OCI-LY1 (cell line): ENCODE results near the gene QRFPR.

Source experiments
- H2AFZ ChIP-seq: fragments of 200-600 bp; sonication (generic), shearing (Covaris generic); 2 replicates; pipeline ENCODE4 v1.6.0; 2014; ENCODE audit warnings: antibody characterized with exemption, mild to moderate bottlenecking, low read length
- H3F3A ChIP-seq: fragments of 200-600 bp; sonication (generic), shearing (Covaris generic); 2 replicates; pipeline ENCODE4 v1.6.0; 2014; ENCODE audit warnings: mild to moderate bottlenecking, antibody characterized with exemption, low read length, moderate library complexity; ENCODE audit not compliant: insufficient read depth
- H3K27ac ChIP-seq: fragments of 200-600 bp; sonication (generic); 2 replicates; pipeline ENCODE4 v1.5.1; 2014; ENCODE audit warnings: low read length, mixed run types, mild to moderate bottlenecking, low read depth; ENCODE audit not compliant: poor library complexity, severe bottlenecking
- H3K27me3 ChIP-seq: fragments of 200-600 bp; sonication (generic); 2 replicates; pipeline ENCODE4 v1.6.0; 2014; ENCODE audit warnings: antibody characterized with exemption, mild to moderate bottlenecking, low read length, moderate library complexity; ENCODE audit not compliant: insufficient read depth
- H3K36me3 ChIP-seq: fragments of 200-600 bp; sonication (generic); 2 replicates; pipeline ENCODE4 v1.6.1; 2014; ENCODE audit warnings: mild to moderate bottlenecking, antibody characterized with exemption, low read length, moderate library complexity, mixed read lengths; ENCODE audit not compliant: insufficient read depth
- H3K4me1 ChIP-seq: fragments of 200-600 bp; sonication (generic); 2 replicates; pipeline ENCODE4 v1.5.1; 2014; ENCODE audit warnings: mild to moderate bottlenecking, low read length, moderate library complexity; ENCODE audit not compliant: insufficient read depth, severe bottlenecking
- H3K4me2 ChIP-seq: fragments of 200-600 bp; sonication (generic), shearing (Covaris generic); 2 replicates; pipeline ENCODE4 v1.6.1; 2014; ENCODE audit warnings: low read length
- H3K4me3 ChIP-seq: fragments of 200-600 bp; sonication (generic); 2 replicates; pipeline ENCODE4 v1.5.1; 2014; ENCODE audit warnings: low read length, low read depth, mild to moderate bottlenecking, mixed read lengths; ENCODE audit not compliant: poor library complexity, severe bottlenecking
- H3K79me2 ChIP-seq: fragments of 200-600 bp; shearing (Covaris generic); 2 replicates; pipeline ENCODE4 v1.6.1; 2016; ENCODE audit warnings: mixed run types, low read length, mixed read lengths; ENCODE audit not compliant: insufficient read depth
- H3K9ac ChIP-seq: fragments of 200-600 bp; sonication (generic), shearing (Covaris generic); 2 replicates; pipeline ENCODE4 v1.6.1; 2014; ENCODE audit warnings: mild to moderate bottlenecking, low read length, mixed read lengths
- H3K9me2 ChIP-seq: fragments of 200-600 bp; sonication (generic), shearing (Covaris generic); 2 replicates; pipeline ENCODE4 v1.6.1; 2014; ENCODE audit warnings: low read depth, mild to moderate bottlenecking, low read length, mixed read lengths
- H3K9me3 ChIP-seq: fragments of 200-600 bp; shearing (Covaris generic); 2 replicates; pipeline ENCODE4 v1.6.1; 2014; ENCODE audit warnings: low read length, mixed read lengths
- H4K20me1 ChIP-seq: fragments of 200-600 bp; sonication (generic), shearing (Covaris generic); 2 replicates; pipeline ENCODE4 v1.6.0; 2016; ENCODE audit warnings: mild to moderate bottlenecking, low read length; ENCODE audit not compliant: insufficient read depth
- EZH2 ChIP-seq: fragments of 200-600 bp; sonication (generic), shearing (Covaris generic); IDR thresholded peaks from 2 replicates; pipeline ENCODE4 v1.8.0; 2017; ENCODE audit warnings: borderline replicate concordance, mixed run types, mild to moderate bottlenecking, antibody characterized with exemption, low read length, moderate library complexity, mixed read lengths
- TF ChIP-seq, protein P1 (sequence below): fragments of 200-600 bp; sonication (generic), shearing (Covaris generic); IDR thresholded peaks from 2 replicates; pipeline ENCODE4 v1.5.1; 2017; ENCODE audit warnings: mild to moderate bottlenecking, antibody characterized with exemption, low read length, moderate library complexity, mixed read lengths

Gene QRFPR

GRCh38 chr4:121376097-121376496 is 4.7 kb downstream of the QRFPR start:
- Histone ChIP-seq H3K9me3 (no peaks in the 10 kb centered on the region), H3F3A (no peaks in the 10 kb centered on the region), H4K20me1 (no peaks in the 10 kb centered on the region), H3K4me3 (no peak overlapping the region), H3K9me2 (no peaks in the 10 kb centered on the region), H3K9ac (no peak overlapping the region), H3K4me1 (no peaks in the 10 kb centered on the region), H3K79me2 (no peaks in the 10 kb centered on the region), H3K27me3 (no peaks in the 10 kb centered on the region), H3K4me2 (no peak overlapping the region), H3K36me3 (no peaks in the 10 kb centered on the region), H2AFZ (no peak overlapping the region), H3K27ac (no peak overlapping the region)
- TF ChIP-seq, protein P1, sequence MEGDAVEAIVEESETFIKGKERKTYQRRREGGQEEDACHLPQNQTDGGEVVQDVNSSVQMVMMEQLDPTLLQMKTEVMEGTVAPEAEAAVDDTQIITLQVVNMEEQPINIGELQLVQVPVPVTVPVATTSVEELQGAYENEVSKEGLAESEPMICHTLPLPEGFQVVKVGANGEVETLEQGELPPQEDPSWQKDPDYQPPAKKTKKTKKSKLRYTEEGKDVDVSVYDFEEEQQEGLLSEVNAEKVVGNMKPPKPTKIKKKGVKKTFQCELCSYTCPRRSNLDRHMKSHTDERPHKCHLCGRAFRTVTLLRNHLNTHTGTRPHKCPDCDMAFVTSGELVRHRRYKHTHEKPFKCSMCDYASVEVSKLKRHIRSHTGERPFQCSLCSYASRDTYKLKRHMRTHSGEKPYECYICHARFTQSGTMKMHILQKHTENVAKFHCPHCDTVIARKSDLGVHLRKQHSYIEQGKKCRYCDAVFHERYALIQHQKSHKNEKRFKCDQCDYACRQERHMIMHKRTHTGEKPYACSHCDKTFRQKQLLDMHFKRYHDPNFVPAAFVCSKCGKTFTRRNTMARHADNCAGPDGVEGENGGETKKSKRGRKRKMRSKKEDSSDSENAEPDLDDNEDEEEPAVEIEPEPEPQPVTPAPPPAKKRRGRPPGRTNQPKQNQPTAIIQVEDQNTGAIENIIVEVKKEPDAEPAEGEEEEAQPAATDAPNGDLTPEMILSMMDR, result no peak
- no peak for TF ChIP-seq EZH2

DNA sequence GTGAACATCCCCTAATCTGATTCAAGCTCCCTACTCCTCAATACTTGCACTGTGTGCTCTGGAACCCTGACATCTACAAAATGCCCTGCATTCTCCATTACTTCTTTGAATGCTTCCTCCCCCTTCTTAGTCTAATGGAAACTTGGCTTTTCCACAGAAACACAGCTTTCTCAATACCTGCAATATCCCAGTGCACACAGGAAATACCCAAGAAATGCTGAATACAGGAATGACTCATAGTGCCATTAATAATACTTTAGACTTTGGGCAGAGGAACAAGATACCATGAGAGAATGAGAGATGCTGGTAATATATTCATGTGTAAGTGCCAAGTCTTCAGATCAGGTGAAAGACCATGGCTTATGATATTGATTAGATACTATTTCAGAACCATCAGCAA is 5.6 kb downstream of the QRFPR start:
- Histone ChIP-seq H3K79me2 (no peaks in the 10 kb centered on the region), H3K9ac (no peak overlapping the region)

DNA sequence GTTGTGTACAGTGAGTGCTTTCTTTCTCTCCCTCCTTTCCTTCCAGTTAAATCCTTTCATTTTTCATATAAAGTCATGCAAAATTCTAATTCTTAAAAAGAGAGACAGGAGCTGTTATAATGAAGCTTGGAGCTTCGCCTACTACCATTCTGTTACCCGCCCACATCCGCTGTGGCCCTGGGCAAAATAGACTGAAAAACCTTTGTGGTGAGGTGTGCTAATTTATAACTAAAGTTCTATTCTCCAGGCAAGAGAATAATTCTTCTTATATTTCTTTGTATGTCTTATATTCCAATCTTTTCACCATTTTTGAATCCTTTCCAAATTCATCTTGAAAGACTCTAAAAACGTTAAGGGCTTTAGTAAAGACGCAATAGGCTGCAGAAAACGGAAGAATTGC is 7.0 kb downstream of the QRFPR start:
- Histone ChIP-seq H3K36me3 (no peaks in the 10 kb centered on the region), H3K9me3 (no peaks in the 10 kb centered on the region), H3K4me1 (no peaks in the 10 kb centered on the region), H3K79me2 (no peaks in the 10 kb centered on the region), H3K9ac (no peak overlapping the region), H2AFZ (no peak overlapping the region), H4K20me1 (no peaks in the 10 kb centered on the region), H3K27me3 (no peaks in the 10 kb centered on the region), H3K4me3 (no peak overlapping the region), H3K4me2 (no peak overlapping the region), H3K27ac (no peak overlapping the region), H3K9me2 (no peaks in the 10 kb centered on the region), H3F3A (no peaks in the 10 kb centered on the region)
- TF ChIP-seq EZH2, result no peak
- TF ChIP-seq, protein P1, result no peak

More for the DNA sequence above, 5.6 kb downstream of the QRFPR start:
- Histone ChIP-seq H4K20me1 (no peaks in the 10 kb centered on the region), H3K36me3 (no peaks in the 10 kb centered on the region), H3K4me3 (no peak overlapping the region), H2AFZ (no peak overlapping the region), H3K4me2 (no peak overlapping the region), H3F3A (no peaks in the 10 kb centered on the region), H3K27me3 (no peaks in the 10 kb centered on the region), H3K27ac (no peak overlapping the region), H3K9me3 (no peaks in the 10 kb centered on the region), H3K9me2 (no peaks in the 10 kb centered on the region), H3K4me1 (no peaks in the 10 kb centered on the region)
- TF ChIP-seq EZH2, result no peak
- TF ChIP-seq, protein P1, result no peak
